GM12878 (cell line): Measurements from ENCODE around the gene DAPK2.

Source experiments
- CTCF ChIP-seq, 3 experiments: IDR thresholded peaks in 2 of 3; conservative IDR thresholded peaks in 1 of 3; 2 replicates each; pipeline ENCODE4 v1.5.1; 2011; ENCODE audit warnings: low read depth in 3 of 3, low read length in 3 of 3, mild to moderate bottlenecking in 3 of 3, control low read depth in 2 of 3, moderate library complexity in 2 of 3, inconsistent platforms in 1 of 3, mixed read lengths in 1 of 3; ENCODE audit not compliant: control insufficient read depth in 2 of 3, insufficient read depth in 1 of 3; ENCODE audit errors: extremely low read depth in 1 of 3
- KDM1A ChIP-seq: fragments of 200-600 bp; sonication (generic); IDR thresholded peaks from 2 replicates; pipeline ENCODE4 v1.6.1; 2016; ENCODE audit warnings: borderline replicate concordance
- POU2F2 ChIP-seq: IDR thresholded peaks from 3 replicates; pipeline ENCODE4 v1.6.1; 2011; ENCODE audit warnings: low read depth, mild to moderate bottlenecking, low read length, borderline replicate concordance

GRCh38 chr15:63913786-63914315, 132.4 kb downstream of the DAPK2 start:
- TF ChIP-seq POU2F2 (no peak), KDM1A (no peak), CTCF (IDR thresholded peaks at IDR 0.05 in 2 of 3, conservative IDR thresholded peaks at IDR 0.05 in 1 of 3; ENCODE audit: control insufficient read depth in 2 of 3, extremely low read depth in 1 of 3, insufficient read depth in 1 of 3, low read depth in 3 of 3, low read length in 3 of 3) (no peak)
